Stimulated activated naive CD8-positive, alpha-beta T cell treated with anti-CD3 and anti-CD28 coated beads, Interleukin-15, Interleukin-2, amounts not matched to agents 100 ng/mL and 50 ng/mL, for 24 hours (primary cell): ENCODE data around the gene OR2L5.

ENCODE experiments used
- H3K27ac Mint-ChIP-seq: one replicate; pipeline ENCODE4 v1.8.0; 2021; ENCODE audit warnings: mild to moderate bottlenecking, mixed read lengths
- H3K27me3 Mint-ChIP-seq: one replicate; pipeline ENCODE4 v1.8.0; 2021; ENCODE audit warnings: mixed read lengths
- H3K36me3 Mint-ChIP-seq: one replicate; pipeline ENCODE4 v1.8.0; 2021; ENCODE audit warnings: low read depth, mixed read lengths
- H3K4me1 Mint-ChIP-seq: one replicate; pipeline ENCODE4 v1.8.0; 2021; ENCODE audit warnings: low read depth, mixed read lengths
- H3K4me3 Mint-ChIP-seq: one replicate; pipeline ENCODE4 v1.8.0; 2021; ENCODE audit warnings: mild to moderate bottlenecking, mixed read lengths
- H3K9me3 Mint-ChIP-seq: one replicate; pipeline ENCODE4 v1.8.0; 2021; ENCODE audit warnings: mixed read lengths

The OR2L5 gene, protein sequence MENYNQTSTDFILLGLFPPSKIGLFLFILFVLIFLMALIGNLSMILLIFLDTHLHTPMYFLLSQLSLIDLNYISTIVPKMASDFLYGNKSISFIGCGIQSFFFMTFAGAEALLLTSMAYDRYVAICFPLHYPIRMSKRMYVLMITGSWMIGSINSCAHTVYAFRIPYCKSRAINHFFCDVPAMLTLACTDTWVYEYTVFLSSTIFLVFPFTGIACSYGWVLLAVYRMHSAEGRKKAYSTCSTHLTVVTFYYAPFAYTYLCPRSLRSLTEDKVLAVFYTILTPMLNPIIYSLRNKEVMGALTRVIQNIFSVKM

DNA sequence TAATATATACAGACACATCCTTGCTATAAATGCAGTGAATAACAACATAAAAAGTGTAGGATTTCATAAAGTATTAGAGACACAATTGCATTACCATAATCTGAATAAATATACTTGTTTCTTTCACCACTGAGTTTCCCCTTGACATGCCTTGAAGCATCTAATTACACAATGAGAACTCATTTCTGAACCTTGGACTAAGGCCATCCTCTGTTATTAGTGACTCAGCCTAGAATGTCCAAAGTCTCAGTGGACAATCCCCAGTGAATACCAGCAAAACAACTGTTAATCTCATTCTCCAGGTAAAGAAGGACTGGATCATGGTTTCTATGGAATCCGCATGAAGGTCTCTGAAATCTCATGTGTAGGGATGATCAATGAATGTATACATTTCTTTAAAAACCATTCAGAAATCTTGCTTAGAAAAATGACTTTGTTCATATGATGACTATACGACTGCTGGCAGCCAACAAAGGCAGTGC lies at the start of gene OR2L5:
Gene OR2L5 (plus strand): TSS at position 432 of the 482 bp plus-strand sequence. CDS start 8,288 bp downstream, outside the sequence.
- Mint-ChIP-seq H3K4me1 (no peaks in the 10 kb centered on the region), H3K36me3 (peaks cover 5% of the 10 kb centered on the region), H3K27me3 (no peaks in the 10 kb centered on the region), H3K27ac (no peak within 1 kb of the TSS), H3K4me3 (no peak within 1 kb of the TSS), H3K9me3 (peaks cover 15% of the 10 kb centered on the region)

DNA sequence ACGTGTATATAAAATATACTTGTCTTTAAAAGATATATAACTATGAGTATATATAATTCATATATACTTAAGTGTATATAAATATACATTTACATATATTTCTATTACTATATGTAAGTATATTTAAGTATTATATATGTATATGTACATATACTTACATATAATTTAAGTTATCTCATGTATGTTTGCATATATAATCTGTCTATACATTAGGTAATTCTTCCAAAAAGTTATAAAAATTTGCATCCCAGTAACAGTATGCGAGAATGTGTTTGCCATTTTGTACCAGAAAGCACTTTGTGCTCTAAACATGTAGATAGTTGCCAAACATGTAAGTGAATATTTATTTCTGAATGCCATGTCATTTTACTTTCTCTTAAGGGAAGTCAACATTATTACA lies 48.5 kb upstream of the OR2L5 start, which contains the start of gene OR2AK2:
Gene OR2AK2 (plus strand): TSS at position 301 of the 400 bp plus-strand sequence. CDS start 144 bp downstream, outside the sequence.
- Mint-ChIP-seq H3K9me3 (peaks cover 5% of the 10 kb centered on the region), H3K36me3 (no peaks in the 10 kb centered on the region), H3K27ac (no peak within 1 kb of the TSS), H3K4me3 (no peak within 1 kb of the TSS), H3K27me3 (peaks cover 9% of the 10 kb centered on the region), H3K4me1 (no peaks in the 10 kb centered on the region)

DNA sequence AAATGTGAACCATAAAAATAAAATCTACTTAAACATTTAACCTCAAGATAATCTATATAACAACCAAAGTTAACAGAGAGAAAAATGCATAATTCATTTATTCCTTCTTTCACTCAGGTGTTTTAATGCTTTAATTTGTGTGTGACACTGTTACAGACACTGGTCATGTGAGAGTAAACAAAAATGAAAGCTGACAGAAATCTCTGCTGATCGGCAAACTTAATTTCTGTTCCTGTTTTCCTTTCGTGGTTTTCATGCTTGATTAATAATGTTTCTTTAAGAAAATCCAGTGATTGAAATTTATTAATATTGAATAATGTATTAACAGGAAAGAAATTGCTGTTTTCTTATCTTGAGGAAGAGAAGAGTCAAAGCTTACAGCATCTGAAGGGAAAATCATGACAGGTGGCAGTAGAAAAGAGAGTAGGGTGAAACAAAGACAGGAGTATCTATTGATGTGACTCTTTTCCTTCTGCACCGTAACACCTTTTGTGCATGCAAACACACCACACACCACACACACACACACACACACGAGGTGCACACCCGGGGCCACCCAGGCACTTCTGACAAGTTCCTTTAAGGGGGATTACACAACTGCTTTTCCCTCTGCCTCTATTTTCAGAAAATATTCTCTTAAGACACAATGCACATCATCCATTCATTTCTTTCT lies 46.8 kb upstream of the OR2L5 start:
- peaks cover 4% of the 10 kb centered on the region for H3K27me3 Mint-ChIP-seq
- H3K4me3 Mint-ChIP-seq, result no peak overlapping the region
- no peaks in the 10 kb centered on the region for H3K9me3 Mint-ChIP-seq
- H3K27ac Mint-ChIP-seq, result no peak overlapping the region
- no peaks in the 10 kb centered on the region for H3K36me3 Mint-ChIP-seq
- no peaks in the 10 kb centered on the region for H3K4me1 Mint-ChIP-seq

DNA sequence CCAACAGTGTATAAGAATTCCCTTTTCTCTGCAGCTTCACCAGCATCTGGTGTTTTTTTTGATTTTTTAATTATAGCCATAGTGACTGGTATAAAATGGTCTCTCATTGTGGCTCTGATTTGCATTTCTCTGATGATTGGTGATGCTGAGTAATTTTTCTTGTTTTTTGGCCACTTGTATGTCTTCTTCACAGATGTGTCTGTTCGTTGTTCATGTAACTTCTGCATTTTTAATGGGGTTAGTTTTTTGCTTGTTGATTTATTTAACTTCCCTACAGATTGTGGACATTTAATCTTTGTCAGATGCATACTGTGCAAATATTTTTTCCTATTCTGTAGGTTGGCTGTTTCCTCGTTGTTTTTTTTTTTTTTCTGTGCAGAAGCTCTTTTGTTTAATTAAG lies 20.5 kb upstream of the OR2L5 start:
- H3K27ac Mint-ChIP-seq, result no peak overlapping the region
- no peaks in the 10 kb centered on the region for H3K4me1 Mint-ChIP-seq
- peaks cover 9% of the 10 kb centered on the region for H3K9me3 Mint-ChIP-seq
- no peaks in the 10 kb centered on the region for H3K27me3 Mint-ChIP-seq
- no peak overlapping the region for H3K4me3 Mint-ChIP-seq
- H3K36me3 Mint-ChIP-seq, result no peaks in the 10 kb centered on the region

DNA sequence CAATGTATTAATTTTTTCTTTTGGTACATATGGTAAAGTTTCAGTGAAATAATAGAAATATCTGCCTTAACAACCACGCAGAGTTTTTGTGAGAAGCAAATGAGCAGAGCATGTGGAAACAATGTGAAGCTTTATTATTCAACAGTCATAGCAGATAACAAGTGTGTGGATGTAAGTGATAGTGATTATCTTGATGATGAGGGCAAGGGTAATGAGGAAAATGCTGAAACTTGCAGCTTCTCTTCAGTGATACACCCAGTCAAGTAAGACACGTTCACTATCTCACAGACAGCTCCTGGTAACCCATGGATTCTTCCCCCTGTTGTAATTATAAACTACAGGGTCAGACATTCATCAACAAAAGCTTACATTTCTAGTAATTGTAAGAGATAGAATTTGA lies 14.6 kb upstream of the OR2L5 start:
- no peaks in the 10 kb centered on the region for H3K27me3 Mint-ChIP-seq
- H3K27ac Mint-ChIP-seq, result no peak overlapping the region
- no peaks in the 10 kb centered on the region for H3K4me1 Mint-ChIP-seq
- H3K36me3 Mint-ChIP-seq, result no peaks in the 10 kb centered on the region
- no peak overlapping the region for H3K4me3 Mint-ChIP-seq
- H3K9me3 Mint-ChIP-seq, result peaks cover 12% of the 10 kb centered on the region

DNA sequence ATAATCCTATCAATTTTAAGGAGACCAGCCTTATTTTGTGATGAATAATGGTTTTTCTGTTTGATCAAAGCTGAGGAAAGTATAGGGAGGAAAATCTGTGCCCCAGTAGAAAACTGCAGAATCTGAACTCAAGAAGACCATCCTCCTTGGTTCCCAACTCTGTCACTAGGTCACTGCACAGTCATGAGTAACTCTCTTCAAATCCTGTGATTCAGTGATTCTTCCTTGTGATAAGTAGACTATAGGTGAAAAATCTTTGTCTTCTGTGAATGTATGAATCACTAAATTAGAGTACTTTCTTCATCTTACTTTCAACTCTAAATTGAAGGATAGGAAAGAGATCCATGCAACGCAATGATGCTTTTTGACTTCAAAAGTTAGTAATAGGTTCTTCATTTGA lies 13.3 kb upstream of the OR2L5 start:
- peaks cover 13% of the 10 kb centered on the region for H3K9me3 Mint-ChIP-seq
- no peaks in the 10 kb centered on the region for H3K36me3 Mint-ChIP-seq
- H3K4me1 Mint-ChIP-seq, result no peaks in the 10 kb centered on the region
- H3K27ac Mint-ChIP-seq, result no peak overlapping the region
- H3K4me3 Mint-ChIP-seq, result no peak overlapping the region
- H3K27me3 Mint-ChIP-seq, result no peaks in the 10 kb centered on the region

DNA sequence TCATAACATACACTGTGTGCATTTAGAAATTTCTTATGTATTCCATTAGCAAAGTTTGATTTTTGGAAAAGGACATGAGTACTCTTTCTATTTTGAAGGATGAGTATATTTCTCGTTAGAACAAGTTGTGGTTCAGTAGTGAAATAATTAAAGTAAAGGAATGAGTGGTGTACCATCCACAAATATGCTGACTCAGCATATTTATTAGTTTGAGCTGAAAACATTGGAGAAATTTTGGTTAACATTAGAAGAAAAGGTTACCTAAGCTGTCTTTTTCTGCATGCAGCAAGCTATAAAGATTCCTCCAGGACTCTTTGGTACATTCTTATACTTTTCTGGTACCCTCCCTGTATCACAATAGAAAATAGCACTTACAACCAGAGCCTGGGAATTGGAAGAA lies 5.7 kb upstream of the OR2L5 start:
- H3K27ac Mint-ChIP-seq, result no peak overlapping the region
- peaks cover 24% of the 10 kb centered on the region for H3K9me3 Mint-ChIP-seq
- H3K27me3 Mint-ChIP-seq, result no peaks in the 10 kb centered on the region
- H3K4me3 Mint-ChIP-seq, result no peak overlapping the region
- H3K4me1 Mint-ChIP-seq, result no peaks in the 10 kb centered on the region
- peaks cover 5% of the 10 kb centered on the region for H3K36me3 Mint-ChIP-seq

DNA sequence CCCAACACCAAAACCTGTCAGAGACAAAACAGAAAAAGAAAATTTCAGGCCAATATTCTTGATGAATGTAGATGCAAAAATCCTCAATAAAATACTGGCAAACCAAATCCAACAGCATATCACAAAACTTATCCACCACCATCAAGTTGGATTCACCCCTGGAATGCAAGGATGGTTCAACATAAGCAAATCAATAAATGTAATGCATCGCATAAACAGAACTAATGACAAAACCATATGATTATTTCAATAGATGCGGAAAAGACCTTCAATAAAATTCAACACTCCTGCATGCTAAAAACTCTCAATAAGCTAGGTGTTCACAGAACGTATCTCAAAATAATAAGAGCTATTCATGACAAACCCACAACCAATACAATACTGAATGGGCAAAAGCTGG lies 3.8 kb upstream of the OR2L5 start:
- Mint-ChIP-seq H3K4me3 (no peak overlapping the region), H3K27me3 (no peaks in the 10 kb centered on the region), H3K36me3 (peaks cover 5% of the 10 kb centered on the region), H3K9me3 (peaks cover 16% of the 10 kb centered on the region), H3K27ac (no peak overlapping the region), H3K4me1 (no peaks in the 10 kb centered on the region)

DNA sequence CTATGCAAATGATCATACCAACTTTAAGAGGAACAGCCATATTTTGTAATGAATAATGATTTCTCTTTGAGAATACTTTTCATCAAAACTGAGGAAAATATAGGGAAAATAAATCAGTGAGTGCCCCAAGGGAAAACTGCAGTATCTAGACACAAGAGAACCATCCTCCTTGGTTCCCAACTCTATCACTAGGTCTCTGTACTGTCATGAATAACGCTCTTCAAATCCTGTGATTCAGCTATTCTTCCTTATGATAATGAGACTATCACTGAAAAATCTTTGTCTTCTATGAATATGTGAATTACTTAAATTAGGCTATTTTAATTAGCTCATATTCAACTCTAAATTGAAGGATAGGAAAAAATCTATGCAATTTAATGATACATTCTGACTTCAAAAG lies 2.3 kb downstream of the OR2L5 start:
- H3K36me3 Mint-ChIP-seq, result no peaks in the 10 kb centered on the region
- no peak overlapping the region for H3K4me3 Mint-ChIP-seq
- no peaks in the 10 kb centered on the region for H3K4me1 Mint-ChIP-seq
- no peaks in the 10 kb centered on the region for H3K27me3 Mint-ChIP-seq
- H3K9me3 Mint-ChIP-seq, result peaks cover 8% of the 10 kb centered on the region
- no peak overlapping the region for H3K27ac Mint-ChIP-seq

DNA sequence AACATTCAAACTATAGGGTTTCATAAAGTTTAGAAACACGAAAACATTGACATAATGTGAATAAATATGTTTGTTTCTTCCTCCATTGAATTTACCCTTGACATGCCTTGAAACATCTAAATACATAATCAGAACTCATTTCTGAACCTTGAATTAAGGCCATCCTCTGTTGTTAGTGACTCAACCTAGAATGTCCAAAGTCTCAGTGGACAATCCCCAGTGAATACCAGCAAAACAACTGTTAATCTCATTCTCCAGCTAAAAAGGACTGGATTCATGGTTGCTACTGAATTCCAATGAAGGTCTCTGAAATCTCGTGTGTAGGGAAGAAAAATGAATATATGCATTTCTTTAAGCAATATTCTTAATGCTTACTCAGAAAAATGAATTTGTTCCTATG lies 16.3 kb downstream of the OR2L5 start, which contains the start of gene OR2L2:
Gene OR2L2 (plus strand): TSS at position 301 of the 400 bp plus-strand sequence. CDS start 8,198 bp downstream, outside the sequence.
- H3K9me3 Mint-ChIP-seq, result peaks cover 14% of the 10 kb centered on the region
- no peaks in the 10 kb centered on the region for H3K27me3 Mint-ChIP-seq
- H3K27ac Mint-ChIP-seq, result no peak within 1 kb of the TSS
- no peak within 1 kb of the TSS for H3K4me3 Mint-ChIP-seq
- H3K36me3 Mint-ChIP-seq, result no peaks in the 10 kb centered on the region
- H3K4me1 Mint-ChIP-seq, result no peaks in the 10 kb centered on the region

DNA sequence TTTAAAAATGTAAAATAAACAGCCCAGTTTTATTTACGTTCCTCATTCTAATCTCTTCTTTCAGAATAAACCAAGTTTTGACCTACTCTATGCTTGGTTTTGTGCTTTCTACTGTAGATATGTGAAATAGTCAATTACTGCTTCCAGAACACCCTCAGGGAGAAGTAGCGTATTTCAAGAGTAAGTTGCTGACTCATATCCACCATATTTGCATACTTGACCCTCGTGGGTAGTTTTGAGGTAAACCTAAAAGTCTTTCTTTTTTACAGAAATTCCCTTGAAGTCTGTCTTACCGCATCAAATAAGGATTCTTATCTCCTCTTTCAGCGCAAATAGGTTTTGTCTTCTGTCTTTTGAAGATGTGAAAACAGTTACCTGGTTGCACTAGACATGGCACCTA lies 31.7 kb downstream of the OR2L5 start:
- peaks cover 11% of the 10 kb centered on the region for H3K9me3 Mint-ChIP-seq
- no peak overlapping the region for H3K4me3 Mint-ChIP-seq
- no peaks in the 10 kb centered on the region for H3K4me1 Mint-ChIP-seq
- no peaks in the 10 kb centered on the region for H3K27me3 Mint-ChIP-seq
- no peaks in the 10 kb centered on the region for H3K36me3 Mint-ChIP-seq
- H3K27ac Mint-ChIP-seq, result no peak overlapping the region

DNA sequence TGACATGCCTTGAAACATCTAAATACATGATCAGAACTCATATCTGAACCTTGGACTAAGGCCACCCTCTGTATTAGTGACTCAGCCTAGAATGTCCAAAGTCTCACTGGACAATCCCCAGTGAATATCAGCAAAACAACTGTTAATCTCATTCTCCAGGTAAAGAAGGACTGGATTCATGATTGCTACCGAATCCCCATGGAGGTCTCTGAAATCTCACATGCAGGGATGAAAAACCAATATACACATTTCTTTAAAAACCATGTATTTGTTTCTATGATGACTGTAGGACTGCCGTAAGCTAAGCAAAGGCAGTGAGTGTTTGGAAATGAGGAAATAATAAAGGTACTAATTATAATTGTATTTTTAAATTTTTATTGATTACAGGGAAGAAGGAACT lies 33.1 kb downstream of the OR2L5 start, which contains the start of gene OR2L3:
Gene OR2L3 (plus strand): TSS at position 301 of the 400 bp plus-strand sequence. CDS start 13,846 bp downstream, outside the sequence.
- Mint-ChIP-seq H3K36me3 (no peaks in the 10 kb centered on the region), H3K4me1 (no peaks in the 10 kb centered on the region), H3K27me3 (no peaks in the 10 kb centered on the region), H3K9me3 (peaks cover 11% of the 10 kb centered on the region), H3K4me3 (no peak within 1 kb of the TSS), H3K27ac (no peak within 1 kb of the TSS)

DNA sequence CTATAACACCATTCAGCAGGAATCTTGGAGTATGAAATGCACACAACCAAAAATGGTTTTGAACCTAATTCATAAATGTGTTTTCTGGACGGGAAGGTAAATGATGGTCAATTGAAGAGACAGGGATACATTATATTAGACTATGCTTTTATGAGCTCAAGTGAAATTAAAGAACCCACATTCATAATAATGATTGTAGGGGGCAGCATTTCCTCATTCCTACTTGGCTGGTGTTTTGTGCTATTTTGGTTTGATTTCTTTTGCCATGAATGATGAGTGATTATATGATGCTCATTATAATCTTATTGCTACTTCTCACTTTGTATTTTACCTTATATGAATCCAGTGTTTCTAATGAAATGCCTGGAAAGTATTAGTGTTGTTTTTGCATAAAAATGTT lies 33.5 kb downstream of the OR2L5 start:
- H3K36me3 Mint-ChIP-seq, result no peaks in the 10 kb centered on the region
- peaks cover 11% of the 10 kb centered on the region for H3K9me3 Mint-ChIP-seq
- H3K27me3 Mint-ChIP-seq, result no peaks in the 10 kb centered on the region
- H3K27ac Mint-ChIP-seq, result no peak overlapping the region
- H3K4me1 Mint-ChIP-seq, result no peaks in the 10 kb centered on the region
- no peak overlapping the region for H3K4me3 Mint-ChIP-seq

DNA sequence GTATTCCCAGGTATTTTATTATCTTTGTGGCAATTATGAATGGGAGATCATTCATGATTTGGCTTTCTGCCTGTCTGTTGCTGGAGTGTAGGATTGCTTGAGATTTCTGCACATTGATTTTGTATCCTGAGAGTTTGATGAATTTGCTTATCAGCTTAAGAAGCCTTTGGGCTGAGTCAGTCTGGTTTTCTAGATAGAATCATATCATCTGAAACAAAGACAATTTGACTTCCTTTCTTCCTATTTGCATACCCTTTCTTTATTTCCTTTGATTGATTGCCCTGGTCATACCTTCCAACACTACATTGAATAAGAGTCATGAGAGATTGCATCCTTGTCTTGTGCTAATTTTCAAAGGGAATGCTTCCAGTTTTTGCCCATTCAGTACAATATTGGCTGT lies 41.2 kb downstream of the OR2L5 start:
- Mint-ChIP-seq H3K36me3 (no peaks in the 10 kb centered on the region), H3K9me3 (peaks cover 10% of the 10 kb centered on the region)

DNA sequence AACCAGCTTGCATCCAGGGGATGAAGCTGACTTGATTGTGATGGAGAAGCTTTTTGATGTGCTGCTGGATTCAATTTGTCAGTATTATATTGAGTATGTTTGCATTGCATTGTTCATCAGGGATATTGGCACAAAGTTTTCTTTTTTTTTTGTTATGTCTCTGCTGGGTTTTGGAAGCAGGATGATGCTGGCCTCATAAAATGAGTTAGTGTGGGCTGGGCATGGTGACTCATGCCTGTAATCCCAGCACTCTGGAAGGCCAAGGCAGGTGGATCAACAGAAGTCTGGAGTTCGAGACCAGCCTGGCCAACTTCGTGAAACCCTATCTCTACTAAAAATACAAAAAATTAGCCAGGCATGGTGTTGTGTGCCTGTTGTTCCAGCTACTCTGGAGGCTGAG lies 41.8 kb downstream of the OR2L5 start:
- Mint-ChIP-seq H3K9me3 (peaks cover 10% of the 10 kb centered on the region), H3K27me3 (no peaks in the 10 kb centered on the region), H3K4me3 (no peak overlapping the region), H3K4me1 (no peaks in the 10 kb centered on the region), H3K27ac (no peak overlapping the region), H3K36me3 (no peaks in the 10 kb centered on the region)

More for the DNA sequence above, 41.2 kb downstream of the OR2L5 start:
- no peak overlapping the region for H3K4me3 Mint-ChIP-seq
- H3K4me1 Mint-ChIP-seq, result no peaks in the 10 kb centered on the region
- no peaks in the 10 kb centered on the region for H3K27me3 Mint-ChIP-seq
- H3K27ac Mint-ChIP-seq, result no peak overlapping the region
